Measurements from ENCODE around the gene AQP3.

GRCh38 chr9:33476503-33476902, 29.1 kb upstream of the AQP3 start:
- TF ChIP-seq CTCF (conservative IDR thresholded peaks at IDR 0.05; ENCODE audit: low read length) (no peak), EZH2phosphoT487 (IDR thresholded peaks at IDR 0.05; ENCODE audit: borderline replicate concordance, low read depth, low read length) (no peak)

Measured in OCI-LY7 (cell line).